ENCODE data around the gene OR13D1. TPM values are rescaled to one million over a fixed set of nuclear protein-coding genes. Genes with fewer than 3 reads are reported as not detected.
"Not testable (repeated sequence)": the region's sequence is repeated elsewhere in the genome, so short reads cannot be mapped to it uniquely, and the experiment has no call there.

OR13D1 gene
- total RNA-seq, 4 donors from 2014 or later: not detected

GRCh38 chr9:104700306-104700705, 6.0 kb downstream of the OR13D1 start:
- H3K9me3 ChIP-seq: no peaks in the 10 kb centered on the region
- no peak overlapping the region for H3K4me3 ChIP-seq
- no peak overlapping the region for H3K27ac ChIP-seq
- no peaks in the 10 kb centered on the region for H3K4me1 ChIP-seq
- H3K36me3 ChIP-seq: no peaks in the 10 kb centered on the region
- WGBS: 81% methylated on average over 3 of the region's 3 CpGs
- DNase-seq (ENCODE audit: low spot score in 2 of 2): no peak
- no peaks in the 10 kb centered on the region for H3K27me3 ChIP-seq
- TF ChIP-seq POLR2AphosphoS5 (IDR thresholded peaks at IDR 0.05) (no peak), POLR2A (IDR thresholded peaks at IDR 0.05) (no peak), EP300 (IDR thresholded peaks at IDR 0.05) (no peak), CTCF (IDR thresholded peaks at IDR 0.05) (no peak)

DNA sequence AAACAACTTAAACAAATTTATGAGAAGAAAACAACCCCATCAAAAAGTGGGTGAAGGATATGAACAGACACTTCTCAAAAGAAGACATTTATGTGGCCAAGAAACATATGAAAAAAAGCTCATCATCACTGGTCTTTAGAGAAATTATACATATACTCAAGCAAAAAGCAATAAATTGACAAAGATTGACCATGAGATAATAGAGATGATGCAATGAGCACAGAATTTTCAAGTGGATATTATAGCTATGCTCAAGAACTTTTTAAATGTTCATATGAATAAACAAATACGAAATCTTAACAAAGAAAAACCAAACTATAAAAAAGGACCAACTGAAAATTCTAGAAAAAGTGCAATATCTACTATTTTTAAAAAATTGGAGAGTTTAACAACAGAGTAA, 14.4 kb downstream of the OR13D1 start:
- not testable (repeated sequence) for H3K4me3 ChIP-seq; H3K27me3 ChIP-seq; H3K4me1 ChIP-seq; H3K9me3 ChIP-seq; DNase-seq (ENCODE audit: low spot score in 2 of 2); H3K27ac ChIP-seq; H3K36me3 ChIP-seq
- WGBS: 43% methylated on average over 1 of the region's 1 CpG

DNA sequence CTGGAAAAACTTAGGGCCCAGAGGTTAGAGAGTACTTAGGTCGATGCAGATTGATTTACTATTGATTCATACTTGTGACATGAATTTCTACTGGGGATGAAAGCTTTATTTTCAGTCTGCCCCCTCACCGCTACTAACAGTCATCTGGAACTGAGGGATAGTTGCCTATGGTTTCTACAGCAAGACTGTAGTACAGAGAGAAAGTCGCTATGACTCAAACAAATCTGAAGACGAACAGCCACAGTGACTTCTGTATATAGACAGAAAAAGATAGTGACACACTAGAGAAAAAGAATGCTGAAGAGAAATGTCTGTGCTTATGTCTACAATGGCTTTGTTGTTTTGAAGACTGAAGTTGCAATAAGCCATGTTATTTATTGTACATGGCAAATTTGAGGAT, 17.3 kb downstream of the OR13D1 start:
- no peak for TF ChIP-seq EP300 (IDR thresholded peaks at IDR 0.05)
- TF ChIP-seq CTCF (IDR thresholded peaks at IDR 0.05): no peak
- TF ChIP-seq POLR2AphosphoS5 (IDR thresholded peaks at IDR 0.05): no peak
- no peak for TF ChIP-seq POLR2A (IDR thresholded peaks at IDR 0.05)
- Histone ChIP-seq H3K27me3 (no peaks in the 10 kb centered on the region), H3K4me3 (no peak overlapping the region), H3K4me1 (no peaks in the 10 kb centered on the region), H3K9me3 (no peaks in the 10 kb centered on the region), H3K27ac (no peak overlapping the region), H3K36me3 (no peaks in the 10 kb centered on the region)
- DNase-seq (ENCODE audit: low spot score in 2 of 2): no peak
- 76% methylated on average over 4 of the region's 4 CpGs for WGBS

DNA sequence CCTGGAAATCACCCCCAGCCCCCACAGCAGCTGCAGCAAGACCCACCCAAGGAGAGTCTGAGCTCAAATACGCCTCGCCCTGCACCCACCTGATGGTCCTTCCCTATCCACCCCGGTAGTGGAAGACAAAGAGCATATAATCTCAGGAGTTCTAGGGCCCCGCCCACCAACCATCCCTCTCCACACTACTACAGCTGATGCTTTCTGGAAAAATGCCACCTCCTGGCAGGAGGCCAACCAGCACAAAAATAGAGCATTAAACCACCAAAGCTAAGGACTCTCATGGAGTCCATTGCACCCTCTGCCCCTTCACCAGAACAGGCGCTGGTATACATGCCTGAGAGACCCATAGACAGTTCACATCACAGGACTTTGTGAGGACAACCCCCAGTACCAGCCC, 30.7 kb downstream of the OR13D1 start:
- no peaks in the 10 kb centered on the region for H3K27me3 ChIP-seq
- H3K27ac ChIP-seq: no peak overlapping the region
- no peaks in the 10 kb centered on the region for H3K9me3 ChIP-seq
- TF ChIP-seq EP300 (IDR thresholded peaks at IDR 0.05) (no peak), POLR2AphosphoS5 (IDR thresholded peaks at IDR 0.05) (no peak), POLR2A (IDR thresholded peaks at IDR 0.05) (no peak), CTCF (IDR thresholded peaks at IDR 0.05) (no peak)
- H3K4me3 ChIP-seq: no peak overlapping the region
- DNase-seq (ENCODE audit: low spot score in 2 of 2): no peak
- WGBS: 81% methylated on average over 5 of the region's 5 CpGs
- no peaks in the 10 kb centered on the region for H3K4me1 ChIP-seq
- no peaks in the 10 kb centered on the region for H3K36me3 ChIP-seq

- no peaks in the 10 kb centered on the region for H3K9me3 ChIP-seq
- H3K36me3 ChIP-seq: no peaks in the 10 kb centered on the region
- H3K27ac ChIP-seq: no peak overlapping the region
- WGBS: 81% methylated on average over 3 of the region's 3 CpGs
- no peaks in the 10 kb centered on the region for H3K4me1 ChIP-seq
- no peaks in the 10 kb centered on the region for H3K27me3 ChIP-seq
- no peak overlapping the region for H3K4me3 ChIP-seq
- DNase-seq (ENCODE audit: low spot score in 2 of 2): no peak
- TF ChIP-seq EP300 (IDR thresholded peaks at IDR 0.05): no peak
- no peak for TF ChIP-seq POLR2A (IDR thresholded peaks at IDR 0.05)
- no peak for TF ChIP-seq CTCF (IDR thresholded peaks at IDR 0.05)
These were observed 44.1 kb downstream of the OR13D1 start for GRCh38 chr9:104738452-104738851.

- no peak overlapping the region for H3K4me3 ChIP-seq
- H3K4me1 ChIP-seq: no peaks in the 10 kb centered on the region
- H3K9me3 ChIP-seq: no peaks in the 10 kb centered on the region
- H3K27ac ChIP-seq: no peak overlapping the region
- no peaks in the 10 kb centered on the region for H3K27me3 ChIP-seq
- TF ChIP-seq POLR2A (IDR thresholded peaks at IDR 0.05): no peak
- no peak for TF ChIP-seq CTCF (IDR thresholded peaks at IDR 0.05)
- no peak for TF ChIP-seq EP300 (IDR thresholded peaks at IDR 0.05)
- no peak for TF ChIP-seq POLR2AphosphoS5 (IDR thresholded peaks at IDR 0.05)
- WGBS: 19% methylated on average over 1 of the region's 1 CpG
- no peak for DNase-seq (ENCODE audit: low spot score in 2 of 2)
- H3K36me3 ChIP-seq: no peaks in the 10 kb centered on the region
These were observed 46.3 kb downstream of the OR13D1 start for GRCh38 chr9:104740621-104741020.
